NCI-H226 (cell line): ENCODE results near the gene TMEM30A.

ENCODE experiments used
- DNase-seq: peaks from one replicate; pipeline ENCODE4 v3.0.0-alpha.2; 2015

The TMEM30A gene

DNA sequence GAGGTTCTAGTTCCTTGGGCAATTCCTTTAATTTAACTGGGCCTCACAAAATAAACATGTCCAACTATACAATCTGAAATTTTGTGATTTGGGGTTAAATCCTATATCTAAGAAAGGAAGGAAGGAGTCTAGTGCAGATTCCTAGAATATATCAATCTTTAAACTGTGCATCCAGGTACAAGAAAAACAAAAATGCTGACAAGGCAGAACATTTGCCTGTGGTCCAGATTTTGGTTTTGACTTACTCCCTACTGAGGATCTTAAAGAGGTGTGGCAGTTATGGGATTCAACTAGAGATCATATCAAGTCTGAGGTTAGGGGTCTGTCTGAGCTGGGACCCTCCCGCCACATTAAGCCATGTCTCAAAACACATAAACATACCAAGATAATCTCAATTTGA is 23.3 kb downstream of the TMEM30A start:
- DNase-seq: no peak

DNA sequence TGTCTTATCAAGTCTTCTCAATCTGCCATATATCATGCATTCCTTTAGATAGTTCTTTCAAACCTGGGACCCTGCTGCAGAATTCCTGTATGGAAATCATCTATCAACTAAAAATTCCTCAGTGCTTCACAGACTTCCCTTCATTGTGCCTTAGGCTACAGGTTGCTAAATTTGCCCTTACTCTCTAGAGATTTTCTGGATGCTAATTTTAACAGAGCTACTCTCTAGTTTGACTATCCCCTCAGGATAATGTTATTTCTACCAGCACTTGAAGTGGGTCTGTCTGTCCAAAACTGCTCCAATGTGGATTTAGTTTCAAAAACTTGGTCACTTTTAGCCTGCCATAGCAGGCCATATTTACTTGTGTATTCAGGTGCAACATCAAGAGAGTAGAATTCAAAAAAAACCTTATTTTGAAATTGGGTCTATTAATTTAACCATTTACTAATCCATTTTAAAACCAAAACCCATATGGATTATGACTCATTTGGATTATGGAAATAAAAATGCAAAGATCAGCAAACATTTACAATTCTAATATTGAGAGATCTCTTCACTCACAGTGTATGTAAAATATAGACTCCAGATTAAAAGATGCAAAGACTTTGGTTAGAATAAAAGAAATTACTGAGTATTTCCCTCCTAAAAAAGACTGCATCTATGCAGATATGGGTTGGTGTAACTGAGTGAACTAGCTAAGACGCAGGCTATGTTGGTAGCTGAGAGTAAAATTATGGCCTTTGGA is 27.1 kb downstream of the TMEM30A start:
- DNase-seq: no peak

DNA sequence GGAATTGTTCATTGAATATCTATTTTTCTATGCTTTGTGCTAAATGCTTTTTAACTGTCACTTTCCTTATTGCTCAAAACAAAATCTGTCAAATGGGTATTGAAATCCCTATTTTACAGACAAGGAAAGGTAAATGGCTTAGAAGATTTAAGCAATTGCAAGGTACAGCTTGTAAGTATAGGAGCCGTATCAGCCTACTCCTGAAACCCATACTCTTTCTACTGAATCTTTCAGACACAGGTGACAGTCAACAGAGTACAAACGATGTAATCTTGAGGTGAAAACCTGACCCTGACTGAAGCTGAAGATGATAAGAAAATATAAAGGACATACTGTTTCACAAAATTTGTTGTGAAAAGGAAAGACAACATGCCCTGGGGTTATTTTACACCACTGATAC is 34.0 kb downstream of the TMEM30A start:
- no peak for DNase-seq

DNA sequence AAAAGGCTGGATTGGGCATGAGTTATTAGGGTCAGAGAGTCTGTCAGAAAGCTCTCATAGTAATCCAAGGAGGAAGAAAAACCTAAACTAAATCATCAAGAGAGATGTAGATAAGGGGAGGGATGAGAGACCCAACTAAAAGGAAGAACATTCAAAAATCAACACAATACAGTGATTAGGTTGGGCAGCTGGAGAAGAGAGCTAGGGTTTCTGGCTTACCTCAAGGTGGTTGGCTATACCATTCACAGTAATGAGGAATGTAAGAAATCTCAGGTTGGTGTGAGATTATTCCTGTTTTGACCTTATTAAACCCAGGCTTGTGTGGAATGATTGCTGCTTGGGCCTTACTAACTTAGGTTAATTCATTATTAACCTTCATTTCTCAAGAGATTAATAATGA is 34.8 kb downstream of the TMEM30A start:
- no peak for DNase-seq

DNA sequence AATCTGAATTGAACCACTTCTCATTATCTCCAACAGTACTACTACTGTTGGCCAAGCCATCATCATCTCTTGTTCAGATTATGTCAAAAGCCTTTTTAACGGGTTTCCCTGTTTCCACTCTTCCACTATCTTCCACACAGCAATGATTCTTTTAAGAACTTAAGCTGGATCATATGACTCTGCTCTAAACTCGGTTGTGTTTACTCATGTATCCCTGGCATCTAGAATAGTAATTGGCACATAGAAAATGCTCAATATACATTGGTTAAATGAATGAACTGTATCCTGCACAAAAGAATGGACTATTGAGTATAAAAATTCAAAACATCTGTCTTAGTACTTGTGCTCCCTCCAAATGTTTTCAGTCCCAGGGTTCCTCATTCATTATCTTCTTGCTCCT is 38.2 kb downstream of the TMEM30A start:
- DNase-seq: no peak

DNA sequence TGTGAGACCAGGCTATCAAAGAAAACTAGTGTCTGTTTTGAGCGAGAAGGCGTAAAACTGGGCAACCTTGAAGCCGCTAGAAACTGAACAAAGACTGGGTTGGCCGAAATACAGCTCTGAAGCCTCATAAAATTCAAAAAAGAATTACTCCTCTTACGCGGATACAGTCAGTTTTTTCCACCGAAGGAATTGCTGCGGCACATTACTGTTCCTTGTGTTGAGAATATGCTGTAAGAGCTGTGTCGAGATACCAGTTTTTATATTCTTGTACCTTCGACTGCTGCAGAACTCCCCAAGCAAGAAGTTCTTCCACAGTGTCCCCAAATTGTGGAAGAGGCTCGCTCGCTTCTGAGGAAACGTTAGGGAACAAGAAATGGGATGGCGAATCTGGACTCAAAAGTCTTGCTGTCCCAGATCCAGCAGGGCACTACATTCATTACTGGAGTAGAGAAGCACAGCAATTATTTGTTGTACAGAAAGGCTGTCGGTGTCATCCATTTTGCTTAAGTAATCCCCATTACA is 40.5 kb downstream of the TMEM30A start:
- no peak for DNase-seq

DNA sequence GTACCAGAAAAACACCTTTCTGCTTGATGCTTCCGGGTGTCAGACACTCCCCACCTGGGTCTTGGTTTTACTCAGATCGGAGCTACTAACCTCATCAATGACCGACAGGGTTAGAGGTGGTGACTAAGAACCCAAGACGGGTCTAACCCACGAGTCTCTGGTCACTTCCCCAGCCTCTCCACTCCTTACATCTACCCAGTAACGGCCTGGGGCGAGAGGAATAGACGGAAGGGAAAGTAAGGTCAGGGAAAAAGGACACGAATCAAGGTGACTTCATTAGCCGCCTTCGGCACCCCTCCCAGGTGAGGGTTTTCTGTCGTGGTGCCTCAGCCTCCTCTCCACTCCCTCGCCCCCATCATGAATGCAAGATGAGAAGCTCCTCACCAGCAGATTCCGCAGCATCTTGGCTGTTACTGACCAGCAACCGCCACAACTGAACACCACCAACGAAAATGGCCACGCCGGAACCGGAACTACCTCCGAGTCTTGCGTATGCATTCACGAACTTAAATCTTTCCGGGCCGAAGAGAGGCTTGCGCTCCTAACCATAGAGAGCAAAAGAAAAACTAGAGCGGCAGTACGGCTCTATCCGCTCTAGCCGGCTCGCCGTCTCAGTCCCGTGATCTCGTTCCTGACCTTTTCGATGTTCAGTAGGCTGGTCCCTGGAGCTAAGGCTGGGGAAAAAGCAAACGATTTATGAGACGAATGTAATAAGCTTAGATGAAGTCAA is 41.1 kb downstream of the TMEM30A start, which contains the start of gene COX7A2:
Gene COX7A2 (minus strand): TSS at position 469 of the 730 bp plus-strand sequence. CDS start 67 bp downstream, at position 402.
- DNase-seq: peak; percentile 94

DNA sequence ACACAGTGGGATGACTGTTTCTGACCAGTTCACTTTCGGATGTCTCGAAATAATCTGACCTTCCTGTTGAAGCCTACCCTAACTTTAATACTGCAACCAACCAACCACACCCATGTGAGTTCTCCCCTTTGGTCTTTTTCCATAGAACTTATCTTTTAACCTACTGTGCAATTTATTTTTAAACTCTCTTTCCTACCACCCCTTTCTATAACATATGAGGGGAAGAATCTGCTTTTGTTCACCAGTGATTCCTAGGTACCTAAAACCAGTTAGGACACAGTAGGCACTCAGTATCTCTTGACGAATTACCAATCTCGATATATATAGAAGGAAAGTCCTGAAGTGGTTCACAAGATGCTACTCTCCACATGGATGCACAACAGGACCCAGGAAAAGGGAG is 48.0 kb downstream of the TMEM30A start:
- no peak for DNase-seq

DNA sequence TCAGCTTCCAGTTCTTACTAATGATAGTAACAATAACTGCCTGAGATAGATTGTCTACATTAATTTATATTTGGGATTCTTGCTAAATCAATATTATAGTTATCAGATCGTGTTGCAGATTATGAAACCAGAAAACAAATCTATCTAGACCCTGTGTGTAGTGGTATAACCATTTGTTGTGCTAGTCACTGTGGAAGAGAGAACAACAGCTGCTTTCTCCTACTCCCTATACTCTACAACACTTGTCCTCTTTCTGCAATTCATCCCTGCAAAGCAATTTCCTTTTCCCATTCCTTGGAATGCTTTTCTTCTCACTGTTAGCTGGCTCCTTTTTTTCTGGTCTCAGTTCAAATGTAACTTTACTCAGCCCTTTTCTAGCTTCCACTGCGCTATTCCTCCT is 49.3 kb downstream of the TMEM30A start:
- no peak for DNase-seq

DNA sequence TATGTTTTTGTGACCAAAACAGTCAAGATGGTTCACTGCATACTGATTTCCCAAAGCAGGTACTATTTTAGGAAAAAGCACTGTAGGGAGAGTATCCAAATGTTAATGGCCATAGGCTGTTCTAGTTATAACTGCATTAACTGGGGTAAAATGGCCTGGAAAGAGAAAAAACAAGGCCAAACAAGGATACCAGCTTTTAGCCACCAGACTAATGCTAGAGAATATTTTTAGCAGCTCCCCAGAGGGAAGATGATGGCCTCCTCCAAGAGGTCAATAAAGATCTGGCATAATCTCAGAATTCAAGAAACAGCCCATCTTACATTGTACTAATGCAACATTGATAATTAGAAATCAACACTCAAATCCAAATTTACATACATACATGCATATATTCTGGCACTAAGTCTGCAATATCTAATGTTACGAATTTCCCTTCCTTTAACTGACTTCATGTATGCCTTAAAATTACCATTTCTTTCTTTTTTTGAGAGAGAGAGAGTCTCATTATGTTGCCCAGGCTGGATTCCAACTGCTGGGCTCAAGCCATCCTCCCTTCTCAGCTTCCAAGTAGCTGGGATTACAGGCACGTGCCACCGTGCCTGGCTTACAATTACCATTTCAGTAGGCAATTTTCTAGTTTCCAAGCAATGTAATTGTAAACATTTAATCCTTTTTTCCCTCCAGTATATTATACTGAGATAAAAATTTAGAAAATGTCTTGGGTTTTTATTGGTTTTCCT is 50.3 kb downstream of the TMEM30A start:
- no peak for DNase-seq

DNA sequence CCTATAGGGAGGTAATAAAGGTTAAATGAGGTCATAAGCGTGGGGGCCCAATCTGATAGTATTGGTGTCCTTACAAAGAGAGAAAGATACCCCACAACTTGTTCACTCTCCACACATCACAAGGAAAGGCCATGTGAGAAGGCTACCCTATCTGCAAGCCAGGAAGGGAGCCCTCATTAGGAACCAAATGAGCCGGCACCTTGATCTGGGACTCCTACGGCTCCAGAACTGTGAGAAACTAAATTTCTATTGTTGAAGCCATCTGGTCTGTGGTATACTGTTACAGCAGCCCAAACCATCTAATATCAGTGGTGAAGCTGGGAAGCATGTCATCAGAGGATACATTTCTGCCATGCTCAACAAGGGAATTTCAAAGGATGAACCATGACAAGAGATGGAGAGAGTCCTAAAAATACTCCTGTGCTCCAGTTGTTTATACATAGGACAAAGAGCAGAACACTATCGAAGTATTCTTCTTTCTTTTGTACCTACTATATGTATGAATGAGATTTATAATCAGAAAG is 51.4 kb downstream of the TMEM30A start:
- no peak for DNase-seq

DNA sequence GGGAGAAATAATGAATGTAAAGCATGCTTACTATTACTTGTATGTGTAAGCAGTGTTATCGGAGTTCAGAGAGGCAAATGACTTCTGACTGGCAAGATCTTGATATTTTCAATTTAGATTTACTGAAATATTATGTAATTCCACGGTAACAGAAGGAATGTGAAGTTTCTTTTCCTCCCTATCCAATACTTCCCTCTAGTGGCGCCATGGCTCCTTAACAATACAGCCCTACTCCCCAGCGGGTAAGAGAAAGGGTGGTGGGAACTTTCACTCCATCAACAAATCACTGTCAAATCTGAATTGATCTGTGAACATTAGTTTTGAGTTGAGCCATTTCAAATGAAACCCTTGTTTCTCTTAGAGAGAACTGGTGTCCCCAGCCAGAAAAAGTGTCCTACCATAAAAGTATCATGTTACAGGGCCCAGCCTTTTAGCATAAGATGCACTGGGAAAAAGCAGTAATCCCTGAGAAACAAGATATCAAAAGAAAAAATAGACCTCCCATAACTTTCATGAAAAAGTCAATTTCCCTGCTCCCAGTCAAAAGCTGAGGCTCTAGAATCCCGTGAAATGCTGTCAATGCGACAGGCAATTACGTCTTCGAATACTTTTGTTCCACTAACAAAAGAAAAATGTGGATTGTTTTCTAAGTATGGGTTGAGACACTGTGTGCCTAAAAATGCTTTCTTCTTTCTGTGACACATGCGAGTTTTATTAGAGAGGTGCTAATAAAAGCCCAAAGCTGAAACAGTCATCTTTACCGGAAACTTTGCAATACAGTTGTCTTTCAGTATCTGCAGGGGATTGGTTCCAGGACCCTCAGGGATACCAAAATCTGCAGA is 53.9 kb downstream of the TMEM30A start:
- DNase-seq: peak; percentile 50

DNA sequence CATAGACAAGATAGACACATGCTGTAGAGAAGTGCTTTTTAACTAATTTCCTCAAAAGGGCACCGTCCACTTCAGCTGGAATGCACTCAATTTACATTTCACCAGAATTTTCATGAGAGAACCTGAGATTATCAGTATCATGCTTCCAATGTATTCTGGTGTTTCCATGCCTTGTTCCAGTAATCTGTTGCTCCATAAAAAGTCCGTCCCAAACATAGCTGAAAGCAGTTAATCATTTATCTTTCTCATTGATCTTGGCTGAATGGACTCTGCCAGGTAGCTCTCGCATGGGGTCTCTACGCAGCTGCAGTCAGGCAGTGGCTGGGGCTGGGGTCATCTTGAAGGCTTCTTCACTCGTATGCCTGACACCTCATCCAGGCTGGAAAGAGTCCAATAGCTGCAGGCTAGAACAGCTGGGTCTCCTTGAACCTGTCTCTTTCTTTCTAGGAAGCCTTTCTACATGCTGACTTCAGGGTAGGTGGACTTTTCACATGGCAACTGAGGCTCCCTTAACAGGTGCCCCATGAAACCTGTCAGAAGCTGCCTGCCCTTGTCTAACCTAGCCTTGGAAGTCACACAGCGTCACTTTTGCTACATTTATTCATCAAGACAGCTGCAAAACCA is 60.2 kb downstream of the TMEM30A start:
- no peak for DNase-seq

DNA sequence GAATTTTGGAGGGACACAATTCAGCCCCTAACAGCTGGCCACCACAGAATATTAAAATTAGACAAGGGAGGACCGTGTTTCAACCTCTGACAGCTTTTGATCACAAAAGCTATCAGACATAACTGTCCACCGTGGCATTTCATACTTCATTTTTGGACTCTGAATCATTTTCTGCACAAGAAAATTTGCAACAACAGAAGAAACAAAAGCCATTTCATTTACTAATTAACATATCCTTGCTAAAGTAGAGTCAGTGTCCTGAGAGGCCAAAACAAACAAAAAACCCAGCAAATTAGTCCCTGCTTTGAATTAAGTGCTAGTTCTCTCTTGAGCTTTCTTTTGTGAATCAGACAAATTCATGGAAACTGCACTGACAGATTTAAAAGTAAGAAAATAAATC is 61.2 kb downstream of the TMEM30A start:
- no peak for DNase-seq

DNA sequence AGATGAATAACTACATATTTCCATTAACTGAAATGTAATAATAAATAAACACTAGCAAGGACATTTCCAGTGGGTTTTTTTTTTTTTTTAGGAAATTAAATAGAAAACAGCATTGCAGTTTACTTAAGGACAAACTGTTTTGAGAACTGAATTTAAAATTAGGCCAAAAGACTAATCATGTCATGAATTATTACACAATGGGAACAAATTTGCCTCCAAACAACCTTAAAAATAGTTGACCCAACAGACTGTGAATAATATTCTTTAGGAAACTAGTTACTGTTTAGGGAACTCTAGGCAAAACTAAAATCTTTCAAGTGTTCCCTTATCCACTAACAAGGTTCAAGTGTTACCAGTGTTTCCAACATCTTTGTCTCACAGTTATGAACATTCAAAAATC is 62.3 kb downstream of the TMEM30A start:
- DNase-seq: no peak

DNA sequence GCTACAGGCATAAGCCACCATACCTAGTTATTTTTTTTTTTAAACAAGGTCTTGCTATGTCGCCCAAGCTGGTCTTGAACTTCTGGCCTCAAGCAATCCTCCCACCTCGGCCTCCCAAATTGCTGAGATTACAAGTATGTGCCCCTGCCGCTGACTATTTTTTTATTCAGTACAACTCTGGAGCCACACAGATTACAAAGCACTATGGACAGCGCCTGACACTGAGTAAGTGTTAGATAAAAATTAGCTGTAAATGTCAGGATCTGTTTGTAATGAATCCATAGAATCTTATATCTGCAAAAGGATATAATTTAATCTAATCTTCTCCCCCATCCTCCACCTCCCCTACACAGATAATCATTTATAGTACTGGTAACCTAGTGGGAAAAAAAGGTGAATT is 63.5 kb downstream of the TMEM30A start:
- no peak for DNase-seq

DNA sequence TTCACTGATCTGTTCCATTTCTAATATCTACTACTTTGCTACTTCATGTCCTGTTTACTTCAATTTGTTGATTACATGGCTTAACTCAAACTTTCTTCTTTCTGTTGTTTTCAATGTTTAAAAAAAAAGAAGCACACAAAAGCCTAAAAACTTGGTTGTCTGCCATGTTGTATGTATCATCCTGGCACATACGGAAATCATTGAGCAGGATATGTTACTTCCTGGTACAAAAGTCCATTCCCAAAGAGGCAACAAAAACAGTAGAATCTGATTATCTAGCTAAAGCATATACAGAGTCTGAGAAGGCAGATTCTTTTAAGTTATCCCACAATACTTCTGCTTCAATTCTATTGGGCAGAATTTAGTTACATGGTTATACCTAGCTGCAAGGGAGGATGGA is 64.2 kb downstream of the TMEM30A start:
- no peak for DNase-seq

DNA sequence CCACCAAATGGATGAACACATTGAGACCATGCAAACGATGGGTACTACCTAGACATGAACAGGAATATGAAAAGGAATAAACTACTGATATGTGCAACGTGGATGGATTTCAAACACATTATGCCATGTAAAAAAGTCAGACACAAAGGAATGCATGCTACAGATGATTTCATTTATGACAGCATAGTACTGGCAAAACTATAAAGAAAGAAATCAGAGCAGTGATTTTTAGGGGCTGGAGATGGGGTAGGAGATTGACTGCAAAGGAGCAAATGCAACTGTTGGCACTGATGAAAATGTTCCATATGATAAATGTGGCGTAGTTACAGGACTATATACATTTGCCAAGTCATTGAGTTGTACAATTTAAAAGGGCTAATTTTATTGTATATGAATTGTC is 65.3 kb downstream of the TMEM30A start:
- no peak for DNase-seq

DNA sequence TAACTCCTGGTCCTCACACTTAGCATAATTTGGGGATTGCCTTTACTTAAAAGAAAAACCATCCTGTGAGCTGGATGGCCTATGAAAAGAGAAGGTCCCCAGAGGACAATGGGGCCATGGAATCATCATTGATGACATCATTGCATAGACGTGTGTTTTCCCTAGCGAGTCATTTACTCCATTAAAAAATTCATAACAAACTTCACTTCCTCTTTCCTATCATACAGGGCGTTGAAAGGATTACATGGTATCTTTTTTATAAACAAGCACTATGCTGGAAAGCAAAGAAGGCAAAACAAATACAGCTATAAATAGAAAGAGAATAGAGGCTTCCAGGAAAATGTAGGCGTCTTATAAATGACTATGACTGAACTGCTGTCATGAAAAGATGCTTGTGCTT is 67.4 kb downstream of the TMEM30A start:
- DNase-seq: peak; percentile 20

DNA sequence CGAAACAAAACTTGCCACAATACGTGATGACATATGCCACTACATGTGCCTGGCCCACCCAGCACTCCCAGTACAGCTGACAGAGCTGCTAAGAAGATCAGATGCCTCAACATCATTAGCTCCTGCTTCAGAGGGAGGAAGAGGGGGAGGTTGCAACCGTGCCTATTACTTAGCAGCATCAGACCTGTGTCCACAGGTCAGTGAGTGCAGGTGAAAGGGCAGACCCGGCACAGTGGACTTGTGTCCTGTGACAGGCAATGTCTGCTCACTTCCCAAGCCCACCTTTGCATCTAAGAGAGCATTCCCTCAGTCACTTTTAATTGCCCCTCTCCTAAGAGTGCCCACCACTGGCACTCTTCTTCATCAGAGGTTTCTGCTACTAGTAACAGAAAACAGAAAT is 69.3 kb downstream of the TMEM30A start:
- DNase-seq: no peak

DNA sequence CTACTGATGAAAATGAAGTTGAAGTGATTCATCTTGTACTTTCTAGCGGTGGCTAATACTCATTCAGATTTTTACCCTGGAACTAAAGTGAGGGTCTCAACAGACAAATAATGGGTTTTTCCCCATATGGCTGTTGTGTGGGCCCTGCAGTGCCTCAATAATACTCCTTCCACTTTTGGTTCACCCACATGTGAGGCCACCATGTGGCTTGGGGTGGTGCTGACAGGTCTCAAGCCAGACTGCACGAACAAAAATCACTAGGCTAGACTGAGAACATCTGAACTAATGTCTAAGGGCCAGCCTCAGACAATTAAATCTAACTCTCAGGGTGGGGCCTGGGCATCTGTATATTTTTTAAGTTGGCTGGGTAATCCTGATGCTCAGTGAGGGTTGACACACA is 70.9 kb downstream of the TMEM30A start:
- DNase-seq: no peak

DNA sequence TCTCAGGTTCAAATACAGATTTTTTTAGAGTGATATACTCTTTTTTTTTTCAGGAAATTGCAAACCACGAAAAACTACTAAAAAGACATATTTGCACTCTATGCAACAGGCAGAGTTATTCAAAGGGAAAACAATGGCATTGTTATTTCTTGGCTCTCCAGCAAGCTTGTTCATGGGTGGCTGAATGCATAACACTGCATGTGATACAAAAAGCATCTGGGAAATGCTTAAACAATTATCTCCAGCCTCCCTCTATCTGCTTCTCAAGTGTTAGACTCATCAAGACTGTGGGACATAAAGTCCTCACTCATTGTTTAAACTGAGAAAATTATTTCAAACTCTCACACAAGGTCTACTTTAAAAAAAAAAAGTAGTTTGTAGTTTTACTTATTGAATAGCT is 71.5 kb downstream of the TMEM30A start:
- DNase-seq: no peak
